ENCODE measurements around the gene PTPN14.

PTPN14 gene

DNA sequence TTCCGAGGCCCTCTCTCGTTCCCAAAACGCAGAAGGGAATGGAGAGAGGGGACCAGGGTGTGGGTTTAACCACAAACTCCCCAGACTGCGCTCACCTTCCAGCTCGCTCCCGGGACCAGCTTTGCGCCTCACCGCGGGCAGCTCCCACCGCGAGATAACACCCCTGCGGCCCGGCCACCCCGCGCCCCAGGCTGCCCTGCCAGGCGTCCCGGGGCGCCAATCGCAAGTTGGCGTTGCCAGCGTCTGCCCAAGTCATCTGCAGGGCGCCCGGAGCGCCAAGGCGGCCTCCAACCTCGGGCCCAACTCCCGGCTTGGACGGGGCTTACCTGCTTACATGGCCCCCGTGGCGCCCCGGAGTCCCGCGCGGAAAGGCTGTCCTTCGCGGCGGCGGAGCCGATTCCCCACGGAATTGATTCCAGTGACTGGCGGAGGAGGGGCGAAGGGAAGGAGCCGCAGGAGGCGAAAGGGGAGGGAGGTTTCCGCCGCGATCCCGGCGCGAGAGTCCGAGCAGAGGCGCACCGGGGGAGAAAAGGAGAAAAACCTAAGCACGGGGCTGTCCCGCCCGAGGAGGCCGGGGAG lies 456 bp downstream of the PTPN14 start:
- H3K27ac ChIP-seq: peak overlapping the region; percentile 75

DNA sequence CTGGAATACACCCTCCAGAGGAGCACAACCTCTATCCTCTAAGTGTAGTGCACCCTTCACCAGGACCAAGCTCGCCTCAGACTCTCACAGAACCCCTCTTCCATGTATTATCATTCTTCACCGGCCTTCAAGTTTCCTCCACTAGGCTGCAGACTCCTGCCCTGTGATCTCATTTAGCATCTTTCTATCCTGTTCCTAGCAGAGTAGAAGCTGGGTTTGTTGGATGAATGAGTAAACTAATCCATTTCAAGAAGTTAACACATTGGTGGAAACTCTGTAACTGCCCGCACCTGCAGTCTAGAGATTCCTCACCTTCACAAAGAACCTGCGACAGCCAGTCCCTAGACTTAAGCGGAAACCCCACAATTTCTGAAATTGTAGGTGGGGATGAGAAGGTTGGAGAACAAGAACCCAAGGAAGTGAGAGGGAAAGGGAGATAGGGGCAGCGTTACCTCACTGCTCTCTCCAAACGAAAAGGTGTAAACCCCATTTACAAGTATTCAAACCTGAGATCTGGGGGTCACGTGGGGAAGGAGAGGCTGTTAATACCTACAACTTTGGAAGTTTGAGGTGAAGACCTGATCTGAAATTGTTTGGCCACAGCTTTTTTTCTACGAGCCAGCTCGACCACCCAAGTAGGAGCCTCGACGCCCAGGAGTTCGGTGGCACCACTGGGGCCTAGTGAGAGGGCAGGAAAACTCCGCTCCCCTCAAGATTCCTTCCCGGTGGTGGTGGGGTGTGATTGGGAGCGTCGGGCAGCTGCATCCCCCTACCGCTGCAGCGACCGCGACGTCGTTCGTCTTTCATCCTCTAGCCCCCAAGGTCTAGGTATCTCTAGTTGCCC lies 1.2 kb downstream of the PTPN14 start:
- TF ChIP-seq ZFX (IDR thresholded peaks at IDR 0.05; ENCODE audit: borderline replicate concordance): no peak
- TF ChIP-seq, protein P1, sequence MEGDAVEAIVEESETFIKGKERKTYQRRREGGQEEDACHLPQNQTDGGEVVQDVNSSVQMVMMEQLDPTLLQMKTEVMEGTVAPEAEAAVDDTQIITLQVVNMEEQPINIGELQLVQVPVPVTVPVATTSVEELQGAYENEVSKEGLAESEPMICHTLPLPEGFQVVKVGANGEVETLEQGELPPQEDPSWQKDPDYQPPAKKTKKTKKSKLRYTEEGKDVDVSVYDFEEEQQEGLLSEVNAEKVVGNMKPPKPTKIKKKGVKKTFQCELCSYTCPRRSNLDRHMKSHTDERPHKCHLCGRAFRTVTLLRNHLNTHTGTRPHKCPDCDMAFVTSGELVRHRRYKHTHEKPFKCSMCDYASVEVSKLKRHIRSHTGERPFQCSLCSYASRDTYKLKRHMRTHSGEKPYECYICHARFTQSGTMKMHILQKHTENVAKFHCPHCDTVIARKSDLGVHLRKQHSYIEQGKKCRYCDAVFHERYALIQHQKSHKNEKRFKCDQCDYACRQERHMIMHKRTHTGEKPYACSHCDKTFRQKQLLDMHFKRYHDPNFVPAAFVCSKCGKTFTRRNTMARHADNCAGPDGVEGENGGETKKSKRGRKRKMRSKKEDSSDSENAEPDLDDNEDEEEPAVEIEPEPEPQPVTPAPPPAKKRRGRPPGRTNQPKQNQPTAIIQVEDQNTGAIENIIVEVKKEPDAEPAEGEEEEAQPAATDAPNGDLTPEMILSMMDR (IDR thresholded peaks at IDR 0.05): no peak
- H3K27ac ChIP-seq: no peak overlapping the region

More for the DNA sequence above, 456 bp downstream of the PTPN14 start:
- TF ChIP-seq ZFX (IDR thresholded peaks at IDR 0.05; ENCODE audit: borderline replicate concordance): no peak
- TF ChIP-seq, protein P1 (IDR thresholded peaks at IDR 0.05): no peak

DNA sequence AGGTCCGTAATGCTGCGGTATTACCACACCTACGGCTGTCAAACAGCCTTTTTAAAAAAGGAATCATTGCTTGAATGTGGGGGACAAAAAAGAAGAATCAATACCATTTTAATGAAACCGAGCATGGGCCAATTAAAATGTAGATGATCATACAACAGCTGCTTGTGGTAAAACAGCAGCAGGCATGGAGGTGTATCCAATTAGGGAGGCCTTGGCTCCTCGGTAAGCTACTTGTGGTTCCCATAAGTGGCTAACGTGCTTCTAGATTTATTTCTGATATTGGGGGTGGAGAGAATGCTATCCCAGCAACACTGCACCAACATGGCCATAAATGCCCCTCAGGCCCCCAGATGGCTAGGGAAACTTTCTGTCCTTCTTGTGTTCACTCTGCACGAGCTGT lies 1.8 kb downstream of the PTPN14 start:
- no peak overlapping the region for H3K27ac ChIP-seq
- TF ChIP-seq, protein P1 (IDR thresholded peaks at IDR 0.05): no peak
- TF ChIP-seq ZFX (IDR thresholded peaks at IDR 0.05; ENCODE audit: borderline replicate concordance): no peak

DNA sequence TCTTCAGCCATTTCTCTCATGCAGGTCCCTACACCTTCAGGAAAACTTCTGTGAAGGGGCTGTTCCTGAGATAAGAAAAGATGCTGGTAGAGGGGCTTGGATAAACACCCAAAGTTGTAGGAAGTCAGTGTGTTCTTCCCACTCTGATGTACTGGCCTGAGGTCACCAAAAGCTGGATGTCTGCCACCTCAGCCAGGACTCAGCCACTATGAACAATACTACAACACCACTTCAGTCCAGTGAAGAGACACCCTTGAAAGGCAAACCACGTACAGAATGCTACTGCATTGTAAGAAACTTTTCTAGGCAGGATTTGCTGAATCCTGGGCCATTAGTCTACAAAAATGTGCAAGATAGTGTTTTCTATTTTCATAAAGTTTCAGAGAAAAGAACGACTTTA lies 2.4 kb downstream of the PTPN14 start:
- H3K27ac ChIP-seq: no peak overlapping the region
- TF ChIP-seq, protein P1 (IDR thresholded peaks at IDR 0.05): no peak
- TF ChIP-seq ZFX (IDR thresholded peaks at IDR 0.05; ENCODE audit: borderline replicate concordance): no peak

DNA sequence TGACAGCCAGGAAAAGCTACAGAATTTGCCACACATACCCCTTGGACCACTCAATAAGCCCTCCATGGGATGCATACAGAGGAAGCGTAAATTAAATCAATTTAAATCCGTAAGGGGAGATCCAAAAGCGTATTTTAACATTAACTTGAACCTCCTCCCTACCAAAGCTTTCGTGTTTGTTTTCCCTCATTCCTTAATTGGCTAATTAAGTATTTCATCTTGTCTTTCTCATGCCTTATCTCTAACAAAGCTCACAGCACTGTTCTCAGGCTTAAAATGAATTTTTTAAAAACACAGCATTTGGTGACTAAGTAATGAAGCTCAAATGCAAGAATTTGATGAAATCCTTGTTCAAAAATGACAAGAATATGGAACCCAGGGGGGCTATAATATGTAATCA lies 3.1 kb downstream of the PTPN14 start:
- H3K27ac ChIP-seq: no peak overlapping the region
- no peak for TF ChIP-seq ZFX (IDR thresholded peaks at IDR 0.05; ENCODE audit: borderline replicate concordance)
- TF ChIP-seq, protein P1 (IDR thresholded peaks at IDR 0.05): no peak

DNA sequence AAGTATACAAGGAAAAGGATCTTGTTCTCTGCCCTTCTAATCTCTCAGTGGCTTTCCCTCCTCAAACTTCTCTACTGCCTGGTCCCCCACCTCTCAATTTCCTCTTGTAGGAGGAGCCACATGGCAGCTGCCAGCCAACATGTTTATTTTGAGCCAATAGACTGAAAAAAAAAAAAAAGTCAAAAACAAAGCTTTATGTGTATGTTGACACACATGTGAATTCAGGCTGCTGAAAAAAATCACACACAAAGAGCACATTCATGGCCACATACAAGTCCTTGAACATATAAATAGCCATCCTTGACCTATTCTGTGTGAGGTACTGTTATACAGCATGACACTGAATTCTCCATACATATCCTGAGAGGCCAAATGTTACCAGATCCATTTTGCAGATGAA lies 3.7 kb downstream of the PTPN14 start:
- no peak for TF ChIP-seq ZFX (IDR thresholded peaks at IDR 0.05; ENCODE audit: borderline replicate concordance)
- TF ChIP-seq, protein P1 (IDR thresholded peaks at IDR 0.05): no peak

More for the DNA sequence above, 3.7 kb downstream of the PTPN14 start:
- no peak overlapping the region for H3K27ac ChIP-seq

Measured in 22Rv1 (cell line).